Heart left ventricle (tissue), 16 donors: ENCODE results near the gene FNBP1. TPM values are rescaled to one million over a fixed set of nuclear protein-coding genes. Genes with fewer than 3 reads are reported as not detected.

Experiments used
- ATAC-seq, 4 donors: fragments of 200-7000 bp; cut with Tn5 transposase; one replicate each; pipeline ENCODE4 v1.9.1; 2020 to 2022; ENCODE audit warnings: moderate library complexity in 4 of 4, mild to moderate bottlenecking in 3 of 4, moderate number of reproducible peaks in 1 of 4
- DNase-seq, 5 donors: peaks; one replicate each; pipeline ENCODE4 v3.0.0-alpha.2; 2020
- H3K27ac ChIP-seq, 12 donors: fragments of 200-600 bp; sonication (generic) in 4 of 12; one replicate each; pipeline versions ENCODE4 v1.5.0 to v1.8.0; 2016 to 2022; ENCODE audit warnings: mild to moderate bottlenecking in 2 of 12
- H3K27me3 ChIP-seq, 9 donors: fragments of 200-600 bp; sonication (generic) in 2 of 9; one replicate each; pipeline versions ENCODE4 v1.5.1 to v1.8.0; 2016 to 2022; ENCODE audit warnings: mild to moderate bottlenecking in 3 of 9
- H3K36me3 ChIP-seq, 9 donors: fragments of 200-600 bp; sonication (generic) in 2 of 9; one replicate each; pipeline versions ENCODE4 v1.5.0 to v1.8.0; 2018 to 2022; ENCODE audit warnings: mild to moderate bottlenecking in 2 of 9
- H3K4me1 ChIP-seq, 12 donors: fragments of 200-600 bp; sonication (generic) in 4 of 12; one replicate each; pipeline versions ENCODE4 v1.5.0 to v1.8.0; 2016 to 2022; ENCODE audit warnings: mild to moderate bottlenecking in 3 of 12
- H3K4me3 ChIP-seq, 12 donors: fragments of 200-600 bp; sonication (generic) in 4 of 12; one replicate each; pipeline versions ENCODE4 v1.5.0 to v1.8.0; 2017 to 2022; ENCODE audit warnings: mild to moderate bottlenecking in 9 of 12, moderate library complexity in 4 of 12
- H3K9me3 ChIP-seq, 12 donors: fragments of 200-600 bp; sonication (generic) in 4 of 12; one replicate each; pipeline versions ENCODE4 v1.5.0 to v1.8.0; 2016 to 2022; ENCODE audit warnings: mild to moderate bottlenecking in 1 of 12
- POLR2A ChIP-seq, 2 donors: fragments of 450-650 bp; IDR thresholded peaks; one replicate each; pipeline ENCODE4 v1.6.1; 2017; ENCODE audit warnings: antibody characterized with exemption in 2 of 2, mild to moderate bottlenecking in 2 of 2, moderate library complexity in 2 of 2
- WGBS, 4 donors: extraction: QIAGEN DNeasy Blood & Tissue Kit in 2 of 4; methylation state at CpG; one replicate each; pipeline versions ENCODE4 v1.1.5 to v1.1.7; 2013 to 2018; 5-methylcytosine and 5-hydroxymethylcytosine counted together
- intact Hi-C, 10 donors: fragments of 100-400 bp; cut with DNase I; formaldehyde crosslinking; loops; one replicate each; pipeline versions ENCODE4 v1.11.1 to v1.14.2; 2022
- polyA plus RNA-seq, 2 donors: library from polyadenylated mRNA; stranded (reverse); fragments of 200-250 nt; gene quantifications; one replicate each; pipeline ENCODE4 v1.2.3, GENCODE V29; 2013
- total RNA-seq, 9 donors: library from RNA; depleted of rRNA in 2 of 9; stranded (reverse); fragments of >200 nt in 2 of 9; fragmentation: NEBNext Ultra II Directional in 3 of 9; extraction: Animal tissue kit (Norgen Biotek cat#: 25700) in 3 of 9; gene quantifications; one replicate each; pipeline versions ENCODE4 v1.1.0 to v1.2.4, GENCODE V29; 2016 to 2023
- TF ChIP-seq, protein P1 (sequence below), 12 donors: fragments of 200-600 bp; sonication (generic) in 4 of 12; IDR thresholded peaks; one replicate each; pipeline versions ENCODE4 v1.5.0 to v1.8.0; 2018 to 2022; ENCODE audit warnings: antibody characterized with exemption in 12 of 12, mild to moderate bottlenecking in 5 of 12
- donor health status: ischemic (EF 13 %, LVEDD 7.1; RV severe dilation, severe dysfunction).
- donor health status: healthy with polysubstance abuse.
- donor health status: DM: no; HTN: yes; CAD: no.
- donor health status: DM: no; HTN: no; CAD: no.
- donor health status: ischemic (EF 25% LVEDD 6.9; RV normal size, moderate dysfunction).
- donor health status: ischemic (EF 25% LVEDD 5.7; RV mildly dilated, moderate dysfunction).
- donor health status: healthy.
- donor health status: DM: yes; HTN: yes; CAD: no.
- donor health status: ischemic (EF 35%, LVEDD 5.7; RV mildly dilated, moderate dysfunction).
- donor health status: nonischemic (EF 11% LVEDD 7.7; RV severe dilation, severe dysfunction).
- donor health status: DM: yes; HTN: yes; CAD: no.
- donor health status: PGD.
- donor health status: ischemic (EF 29% LVEDD 5.4; RV normal size, mild dysfunction).
- donor health status: nonischemic (EF 23%, LVEDD 6.1; RV moderate dilation, normal function).

Gene FNBP1
- total and polyA plus RNA-seq, 11 donors: 6.9 to 47.3 (median 24.1) TPM

DNA sequence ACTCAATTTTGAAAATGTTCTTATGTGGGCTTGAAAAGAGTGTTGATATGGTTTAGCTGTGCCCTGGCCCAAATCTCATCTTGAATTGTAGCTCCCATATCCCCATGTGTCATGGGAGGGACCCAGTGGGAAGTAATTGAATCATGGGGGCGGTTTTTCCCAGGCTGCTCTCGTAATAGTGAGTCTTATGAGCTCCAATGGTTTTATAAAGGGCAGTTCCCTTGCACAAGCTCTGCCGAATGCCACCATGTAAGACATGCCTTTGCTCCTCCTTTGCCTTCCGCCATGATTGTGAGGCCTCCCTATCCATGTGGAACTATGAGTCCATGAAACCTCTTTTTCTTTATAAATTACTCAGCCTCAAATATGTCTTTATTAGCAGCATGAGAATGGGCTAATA is 136.7 kb downstream of the FNBP1 start:
- no peak overlapping the region for H3K4me3 ChIP-seq
- DNase-seq: no peak
- no peak for ATAC-seq
- no peaks in the 10 kb centered on the region for H3K9me3 ChIP-seq
- H3K27ac ChIP-seq: no peak overlapping the region
- H3K27me3 ChIP-seq: no peaks in the 10 kb centered on the region
- peaks cover 0 to 11% (median 0%) of the 10 kb centered on the region in 12 donors for H3K4me1 ChIP-seq
- WGBS, 4 donors: 97 to 100% (median 97%) methylated on average over 4 of the region's 4 CpGs
- TF ChIP-seq, protein P1, sequence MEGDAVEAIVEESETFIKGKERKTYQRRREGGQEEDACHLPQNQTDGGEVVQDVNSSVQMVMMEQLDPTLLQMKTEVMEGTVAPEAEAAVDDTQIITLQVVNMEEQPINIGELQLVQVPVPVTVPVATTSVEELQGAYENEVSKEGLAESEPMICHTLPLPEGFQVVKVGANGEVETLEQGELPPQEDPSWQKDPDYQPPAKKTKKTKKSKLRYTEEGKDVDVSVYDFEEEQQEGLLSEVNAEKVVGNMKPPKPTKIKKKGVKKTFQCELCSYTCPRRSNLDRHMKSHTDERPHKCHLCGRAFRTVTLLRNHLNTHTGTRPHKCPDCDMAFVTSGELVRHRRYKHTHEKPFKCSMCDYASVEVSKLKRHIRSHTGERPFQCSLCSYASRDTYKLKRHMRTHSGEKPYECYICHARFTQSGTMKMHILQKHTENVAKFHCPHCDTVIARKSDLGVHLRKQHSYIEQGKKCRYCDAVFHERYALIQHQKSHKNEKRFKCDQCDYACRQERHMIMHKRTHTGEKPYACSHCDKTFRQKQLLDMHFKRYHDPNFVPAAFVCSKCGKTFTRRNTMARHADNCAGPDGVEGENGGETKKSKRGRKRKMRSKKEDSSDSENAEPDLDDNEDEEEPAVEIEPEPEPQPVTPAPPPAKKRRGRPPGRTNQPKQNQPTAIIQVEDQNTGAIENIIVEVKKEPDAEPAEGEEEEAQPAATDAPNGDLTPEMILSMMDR (IDR thresholded peaks at IDR 0.05): no peak
- TF ChIP-seq POLR2A (IDR thresholded peaks at IDR 0.05): no peak
- intact Hi-C loops: no loop called here
- H3K36me3 ChIP-seq: peaks cover 0 to 91% (median 76%) of the 10 kb centered on the region in 9 donors

DNA sequence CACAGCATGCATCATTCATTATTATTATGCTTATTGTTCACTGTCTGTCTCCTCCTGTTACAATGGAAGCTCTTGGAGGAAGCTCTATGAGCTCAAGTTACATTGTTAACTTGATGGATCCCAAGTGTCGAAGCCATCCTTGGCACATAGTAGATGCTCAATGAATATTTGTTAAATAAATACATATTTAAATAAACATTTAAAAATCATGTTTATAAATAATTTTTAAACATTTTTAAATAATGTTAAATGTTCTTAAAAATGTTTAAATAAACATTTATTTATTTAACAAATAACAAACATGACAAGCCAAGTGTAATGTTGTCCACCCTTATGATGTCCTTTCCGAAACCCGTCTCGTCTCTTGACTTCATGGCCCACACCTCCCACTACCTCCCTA is 138.3 kb downstream of the FNBP1 start:
- ATAC-seq: no peak
- Histone ChIP-seq H3K27me3 (no peaks in the 10 kb centered on the region), H3K4me3 (no peak overlapping the region), H3K9me3 (no peaks in the 10 kb centered on the region), H3K27ac (no peak overlapping the region), H3K4me1 (no peaks in the 10 kb centered on the region), H3K36me3 (peaks cover 0 to 99% (median 86%) of the 10 kb centered on the region in 9 donors)
- DNase-seq: no peak
- intact Hi-C loops: no loop called here
- TF ChIP-seq POLR2A (IDR thresholded peaks at IDR 0.05): no peak
- TF ChIP-seq, protein P1 (IDR thresholded peaks at IDR 0.05): no peak
- WGBS, 4 donors: 96 to 97% (median 96%) methylated on average over 4 of the region's 4 CpGs

DNA sequence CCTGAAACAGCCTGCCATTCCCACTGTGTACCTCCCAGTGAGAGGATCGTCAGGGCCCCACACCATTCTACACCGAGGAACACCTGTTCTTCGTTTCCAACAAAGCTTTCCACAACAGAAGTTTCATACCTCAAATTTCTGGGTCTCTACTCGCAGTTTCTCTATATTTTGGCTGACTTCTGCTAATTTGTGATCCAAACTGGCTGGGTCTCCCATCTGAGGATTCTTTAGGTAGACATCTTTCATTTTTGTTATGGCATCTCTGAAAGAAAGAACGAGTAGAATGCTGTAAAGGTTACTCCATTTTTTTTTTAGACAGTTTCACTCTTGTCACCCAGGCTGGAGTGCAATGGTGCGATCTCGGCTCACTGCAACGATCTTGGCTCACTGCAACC is 140.3 kb downstream of the FNBP1 start:
- Histone ChIP-seq H3K27ac (peak overlapping the region in 1 of 12 donors; percentile 5), H3K27me3 (no peaks in the 10 kb centered on the region), H3K4me3 (no peak overlapping the region), H3K36me3 (peaks cover 0 to 98% (median 83%) of the 10 kb centered on the region in 9 donors), H3K9me3 (no peaks in the 10 kb centered on the region), H3K4me1 (peaks cover 0 to 11% (median 0%) of the 10 kb centered on the region in 12 donors)
- TF ChIP-seq POLR2A (IDR thresholded peaks at IDR 0.05): no peak
- TF ChIP-seq, protein P1 (IDR thresholded peaks at IDR 0.05): no peak
- WGBS, 4 donors: 93 to 96% (median 95%) methylated on average over 8 of the region's 8 CpGs
- DNase-seq: no peak
- no peak for ATAC-seq
- intact Hi-C loops: no loop called here

DNA sequence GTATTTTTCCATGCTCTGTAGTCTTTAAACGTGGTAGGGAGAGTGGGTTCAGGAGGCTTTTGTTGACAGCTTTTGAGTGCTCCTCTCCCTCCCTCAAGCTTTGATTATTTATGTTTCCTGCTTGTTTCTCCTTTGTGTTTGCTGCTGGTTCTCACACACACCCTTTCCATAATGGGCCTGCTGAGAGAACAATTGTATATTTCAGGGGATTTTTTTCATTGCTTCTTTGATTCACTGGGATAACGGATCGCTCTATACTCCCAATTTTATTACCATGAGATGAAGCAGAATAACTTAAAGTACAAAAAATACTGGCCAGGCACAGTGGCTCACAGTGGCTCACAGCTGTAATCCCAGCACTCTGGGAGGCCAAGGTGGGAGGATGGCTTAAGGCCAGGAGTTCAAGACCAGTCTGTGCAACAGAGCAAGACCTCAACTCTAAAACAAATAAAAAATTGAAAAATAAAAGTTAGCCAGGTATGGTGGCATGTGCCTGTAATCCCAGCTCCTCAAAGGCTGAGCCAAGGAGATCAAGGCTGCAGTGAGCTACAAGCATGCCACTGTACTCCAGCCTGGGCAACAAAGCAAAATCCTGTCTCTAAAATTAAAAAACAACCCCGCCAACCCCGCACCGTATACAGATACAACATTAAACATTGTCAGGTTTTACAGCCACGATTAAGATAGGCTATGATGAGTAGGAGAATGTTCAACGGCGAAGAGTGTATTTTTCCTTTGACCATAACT is 140.8 kb downstream of the FNBP1 start:
- ATAC-seq: no peak
- peaks cover 0 to 97% (median 80%) of the 10 kb centered on the region in 9 donors for H3K36me3 ChIP-seq
- no peak overlapping the region for H3K4me3 ChIP-seq
- H3K9me3 ChIP-seq: no peaks in the 10 kb centered on the region
- peaks cover 0 to 14% (median 0%) of the 10 kb centered on the region in 12 donors for H3K4me1 ChIP-seq
- DNase-seq: no peak
- intact Hi-C loops: no loop called here
- TF ChIP-seq, protein P1 (IDR thresholded peaks at IDR 0.05): no peak
- TF ChIP-seq POLR2A (IDR thresholded peaks at IDR 0.05): no peak
- no peaks in the 10 kb centered on the region for H3K27me3 ChIP-seq
- peak overlapping the region in 5 of 12 donors; percentile 5 to 46 (median 23) for H3K27ac ChIP-seq
- WGBS, 4 donors: 87 to 92% (median 90%) methylated on average over 9 of the region's 9 CpGs
